KMS-11 (cell line): ENCODE measurements around the gene KNSTRN.

ENCODE experiments used
- H2AFZ ChIP-seq: fragments of 200-600 bp; sonication (generic); 2 replicates; pipeline ENCODE4 v1.6.1; 2016; ENCODE audit warnings: antibody characterized with exemption, mixed run types, low read depth
- H3K27ac ChIP-seq: fragments of 200-600 bp; sonication (generic); 2 replicates; pipeline ENCODE4 v1.6.1; 2016; ENCODE audit warnings: mild to moderate bottlenecking, mixed run types
- H3K27me3 ChIP-seq: fragments of 200-600 bp; sonication (generic); 2 replicates; pipeline ENCODE4 v1.6.1; 2017; ENCODE audit warnings: mild to moderate bottlenecking, low read depth, mixed run types, moderate library complexity; ENCODE audit not compliant: insufficient read depth
- H3K36me3 ChIP-seq: fragments of 200-600 bp; sonication (generic); 2 replicates; pipeline ENCODE4 v1.6.1; 2017; ENCODE audit warnings: mild to moderate bottlenecking, mixed run types; ENCODE audit not compliant: insufficient read depth
- H3K4me1 ChIP-seq: fragments of 200-600 bp; sonication (generic); 2 replicates; pipeline ENCODE4 v1.6.1; 2016; ENCODE audit warnings: mild to moderate bottlenecking, low read depth, mixed run types; ENCODE audit not compliant: poor library complexity, severe bottlenecking
- H3K4me2 ChIP-seq: fragments of 200-600 bp; sonication (generic); 2 replicates; pipeline ENCODE4 v1.7.0; 2016; ENCODE audit warnings: mild to moderate bottlenecking, mixed run types
- H3K4me3 ChIP-seq: fragments of 200-600 bp; sonication (generic); IDR thresholded peaks from 2 replicates; pipeline ENCODE4 v1.6.1; 2017; ENCODE audit warnings: low read depth, low read length, mixed read lengths; ENCODE audit not compliant: insufficient read depth
- H3K79me2 ChIP-seq: fragments of 200-600 bp; sonication (generic); 2 replicates; pipeline ENCODE4 v1.6.1; 2016; ENCODE audit warnings: low read depth, mixed run types; ENCODE audit not compliant: insufficient read depth
- H3K9ac ChIP-seq: fragments of 200-600 bp; sonication (generic); 2 replicates; pipeline ENCODE4 v1.6.1; 2016; ENCODE audit warnings: mild to moderate bottlenecking, mixed run types
- H4K20me1 ChIP-seq: fragments of 200-600 bp; sonication (generic); 2 replicates; pipeline ENCODE4 v1.6.1; 2016; ENCODE audit warnings: mild to moderate bottlenecking, mixed run types; ENCODE audit not compliant: insufficient read depth
- TF ChIP-seq, protein P1 (sequence below): fragments of 200-600 bp; sonication (generic); conservative IDR thresholded peaks from 2 replicates; pipeline ENCODE4 v1.6.1; 2017; ENCODE audit warnings: low read depth, mild to moderate bottlenecking, antibody characterized with exemption, low read length, moderate library complexity, mixed read lengths

The KNSTRN gene

GRCh38 chr15:40424483-40425115 lies 42.1 kb downstream of the KNSTRN start:
- Histone ChIP-seq H3K36me3 (no peaks in the 10 kb centered on the region), H4K20me1 (no peaks in the 10 kb centered on the region), H3K27me3 (no peaks in the 10 kb centered on the region), H3K79me2 (no peaks in the 10 kb centered on the region), H2AFZ (no peak overlapping the region), H3K4me2 (no peak overlapping the region), H3K9ac (no peak overlapping the region), H3K27ac (no peak overlapping the region), H3K4me1 (no peaks in the 10 kb centered on the region), H3K4me3 (no peak overlapping the region)
- TF ChIP-seq, protein P1, sequence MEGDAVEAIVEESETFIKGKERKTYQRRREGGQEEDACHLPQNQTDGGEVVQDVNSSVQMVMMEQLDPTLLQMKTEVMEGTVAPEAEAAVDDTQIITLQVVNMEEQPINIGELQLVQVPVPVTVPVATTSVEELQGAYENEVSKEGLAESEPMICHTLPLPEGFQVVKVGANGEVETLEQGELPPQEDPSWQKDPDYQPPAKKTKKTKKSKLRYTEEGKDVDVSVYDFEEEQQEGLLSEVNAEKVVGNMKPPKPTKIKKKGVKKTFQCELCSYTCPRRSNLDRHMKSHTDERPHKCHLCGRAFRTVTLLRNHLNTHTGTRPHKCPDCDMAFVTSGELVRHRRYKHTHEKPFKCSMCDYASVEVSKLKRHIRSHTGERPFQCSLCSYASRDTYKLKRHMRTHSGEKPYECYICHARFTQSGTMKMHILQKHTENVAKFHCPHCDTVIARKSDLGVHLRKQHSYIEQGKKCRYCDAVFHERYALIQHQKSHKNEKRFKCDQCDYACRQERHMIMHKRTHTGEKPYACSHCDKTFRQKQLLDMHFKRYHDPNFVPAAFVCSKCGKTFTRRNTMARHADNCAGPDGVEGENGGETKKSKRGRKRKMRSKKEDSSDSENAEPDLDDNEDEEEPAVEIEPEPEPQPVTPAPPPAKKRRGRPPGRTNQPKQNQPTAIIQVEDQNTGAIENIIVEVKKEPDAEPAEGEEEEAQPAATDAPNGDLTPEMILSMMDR = no peak

GRCh38 chr15:40425681-40426080 lies 43.2 kb downstream of the KNSTRN start:
- Histone ChIP-seq H4K20me1 (no peaks in the 10 kb centered on the region), H2AFZ (no peak overlapping the region), H3K4me1 (no peaks in the 10 kb centered on the region), H3K27me3 (no peaks in the 10 kb centered on the region), H3K27ac (no peak overlapping the region), H3K4me2 (no peak overlapping the region), H3K9ac (no peak overlapping the region), H3K36me3 (no peaks in the 10 kb centered on the region), H3K79me2 (no peaks in the 10 kb centered on the region), H3K4me3 (no peak overlapping the region)
- TF ChIP-seq, protein P1 = no peak

- Histone ChIP-seq H3K27ac (no peak overlapping the region), H3K79me2 (no peaks in the 10 kb centered on the region), H3K27me3 (no peaks in the 10 kb centered on the region), H3K4me1 (no peaks in the 10 kb centered on the region), H3K4me2 (no peak overlapping the region), H3K9ac (no peak overlapping the region), H3K4me3 (no peak overlapping the region), H2AFZ (no peak overlapping the region), H3K36me3 (no peaks in the 10 kb centered on the region), H4K20me1 (no peaks in the 10 kb centered on the region)
- TF ChIP-seq, protein P1 = no peak
Measured at GRCh38 chr15:40427188-40427587, 44.7 kb downstream of the KNSTRN start.

- H3K27me3 ChIP-seq = no peaks in the 10 kb centered on the region
- H3K79me2 ChIP-seq = no peaks in the 10 kb centered on the region
- no peaks in the 10 kb centered on the region for H3K4me1 ChIP-seq
Measured at GRCh38 chr15:40428185-40428584, 45.7 kb downstream of the KNSTRN start.

More at GRCh38 chr15:40428185-40428584, 45.7 kb downstream of the KNSTRN start:
- Histone ChIP-seq H2AFZ (no peak overlapping the region), H3K9ac (no peak overlapping the region), H3K36me3 (no peaks in the 10 kb centered on the region), H3K4me2 (no peak overlapping the region), H3K4me3 (no peak overlapping the region), H4K20me1 (no peaks in the 10 kb centered on the region), H3K27ac (no peak overlapping the region)
- TF ChIP-seq, protein P1 = no peak
